PC-3 (cell line): ENCODE data around the gene CHST3.

Source experiments
- EZH2phosphoT487 ChIP-seq: fragments of 300-600 bp; sonication (generic); IDR thresholded peaks from 2 replicates; pipeline ENCODE4 v1.6.1; 2018; ENCODE audit warnings: mild to moderate bottlenecking, antibody characterized with exemption, low read length, borderline replicate concordance
- TF ChIP-seq, protein P1 (sequence below): fragments of 300-600 bp; sonication (generic); conservative IDR thresholded peaks from 2 replicates; pipeline ENCODE4 v1.5.1; 2017; ENCODE audit warnings: antibody characterized with exemption, low read depth, mild to moderate bottlenecking, low read length

DNA sequence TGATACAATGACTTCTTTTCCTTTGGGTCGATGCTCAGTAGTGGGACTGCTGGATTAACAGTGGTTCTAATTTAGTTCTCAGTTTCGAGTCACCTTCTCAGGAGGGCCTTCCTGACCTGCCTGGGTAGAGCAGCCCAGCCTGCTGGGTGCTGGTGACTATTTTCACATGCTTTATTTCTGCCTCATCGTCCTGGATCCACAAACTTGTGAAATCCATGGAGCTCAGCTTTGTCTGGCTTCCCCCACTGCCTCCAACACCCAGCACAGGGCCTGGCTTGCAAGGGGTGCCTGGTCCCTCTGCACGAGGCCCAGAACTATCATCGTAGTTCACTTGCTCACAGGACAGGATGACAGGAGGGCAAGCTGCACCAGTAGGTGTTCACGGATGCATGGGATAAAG is 77.3 kb downstream of the CHST3 start:
- TF ChIP-seq EZH2phosphoT487: no peak
- TF ChIP-seq, protein P1, sequence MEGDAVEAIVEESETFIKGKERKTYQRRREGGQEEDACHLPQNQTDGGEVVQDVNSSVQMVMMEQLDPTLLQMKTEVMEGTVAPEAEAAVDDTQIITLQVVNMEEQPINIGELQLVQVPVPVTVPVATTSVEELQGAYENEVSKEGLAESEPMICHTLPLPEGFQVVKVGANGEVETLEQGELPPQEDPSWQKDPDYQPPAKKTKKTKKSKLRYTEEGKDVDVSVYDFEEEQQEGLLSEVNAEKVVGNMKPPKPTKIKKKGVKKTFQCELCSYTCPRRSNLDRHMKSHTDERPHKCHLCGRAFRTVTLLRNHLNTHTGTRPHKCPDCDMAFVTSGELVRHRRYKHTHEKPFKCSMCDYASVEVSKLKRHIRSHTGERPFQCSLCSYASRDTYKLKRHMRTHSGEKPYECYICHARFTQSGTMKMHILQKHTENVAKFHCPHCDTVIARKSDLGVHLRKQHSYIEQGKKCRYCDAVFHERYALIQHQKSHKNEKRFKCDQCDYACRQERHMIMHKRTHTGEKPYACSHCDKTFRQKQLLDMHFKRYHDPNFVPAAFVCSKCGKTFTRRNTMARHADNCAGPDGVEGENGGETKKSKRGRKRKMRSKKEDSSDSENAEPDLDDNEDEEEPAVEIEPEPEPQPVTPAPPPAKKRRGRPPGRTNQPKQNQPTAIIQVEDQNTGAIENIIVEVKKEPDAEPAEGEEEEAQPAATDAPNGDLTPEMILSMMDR: no peak
